Endothelial cell of umbilical vein (primary cell): ENCODE results near the gene SRRM4. TPM values are rescaled to one million over a fixed set of nuclear protein-coding genes. Genes with fewer than 3 reads are reported as not detected.

Experiments used
- BruUV-seq: library from RNA; stranded (reverse); fragments of 400-500 nt; replicated peaks from 2 replicates; lab custom pipeline; 2021; lab: Mats Ljungman, UMichigan
- CTCF ChIA-PET: fragments of 300-600, 350-600 bp; sonication (Branson Sonifier 250); formaldehyde crosslinking; loops from one replicate; lab custom pipeline; 2021; ENCODE audit warnings: antibody characterized with exemption, inconsistent platforms; lab: Charles Lee
- POLR2A ChIA-PET: fragments of 300-600, 350-600 bp; sonication (Branson Sonifier 250); formaldehyde crosslinking; loops from one replicate; lab custom pipeline; 2021; ENCODE audit warnings: antibody characterized with exemption, inconsistent platforms; lab: Charles Lee
- DNase-seq: peaks from one replicate; pipeline ENCODE4 v3.0.0-alpha.2; 2011; ENCODE audit warnings: low read depth, low spot score
- FAIRE-seq: peaks from 2 replicates; lab custom pipeline; 2011; peaks lifted over from hg19 to GRCh38; lab: Jason Lieb, UNC
- H2AFZ ChIP-seq: 2 replicates; pipeline ENCODE4 v1.6.0; 2012; ENCODE audit warnings: low read depth, low read length, control low read depth, inconsistent platforms
- H3K27ac ChIP-seq: 2 replicates; pipeline ENCODE4 v1.5.1; 2011; ENCODE audit warnings: low read depth, mild to moderate bottlenecking, control low read depth, low read length, moderate library complexity; ENCODE audit not compliant: insufficient read depth
- H3K27me3 ChIP-seq, 2 experiments: 2 replicates each; pipeline versions ENCODE4 v1.6.0 to v1.6.1; 2011; ENCODE audit warnings: low read length in 2 of 2, mixed read lengths in 1 of 2; ENCODE audit not compliant: control insufficient read depth in 2 of 2, insufficient read depth in 2 of 2
- H3K36me3 ChIP-seq, 2 experiments: 2 replicates in 1 of 2; 3 replicates in 1 of 2; pipeline ENCODE4 v1.5.1; 2011; ENCODE audit warnings: low read length in 2 of 2, mild to moderate bottlenecking in 1 of 2, moderate library complexity in 1 of 2; ENCODE audit not compliant: control insufficient read depth in 2 of 2, insufficient read depth in 2 of 2; ENCODE audit errors: extremely low read depth in 1 of 2
- H3K4me1 ChIP-seq: 3 replicates; pipeline ENCODE4 v1.5.1; 2011; ENCODE audit warnings: mild to moderate bottlenecking, low read length; ENCODE audit not compliant: control insufficient read depth, insufficient read depth; ENCODE audit errors: extremely low read depth
- H3K4me2 ChIP-seq: 2 replicates; pipeline ENCODE4 v1.6.1; 2011; ENCODE audit warnings: low read length, control low read depth, mixed read lengths; ENCODE audit not compliant: insufficient read depth
- H3K4me3 ChIP-seq, 3 experiments: fragments of 200-600 bp in 1 of 3; sonication (generic), shearing (Covaris generic) in 1 of 3; replicated peaks in 1 of 3; 2 replicates each; pipeline ENCODE4 v1.5.1; 2011 to 2016; ENCODE audit warnings: control low read depth in 3 of 3, low read length in 3 of 3, mild to moderate bottlenecking in 2 of 3, inconsistent platforms in 1 of 3, low read depth in 1 of 3, moderate library complexity in 1 of 3; ENCODE audit not compliant: insufficient read depth in 1 of 3
- H3K79me2 ChIP-seq: 2 replicates; pipeline ENCODE4 v1.6.0; 2012; ENCODE audit warnings: low read length, inconsistent platforms; ENCODE audit not compliant: control insufficient read depth, insufficient read depth
- H3K9ac ChIP-seq: replicated peaks from 2 replicates; pipeline ENCODE3; 2011; ENCODE audit warnings: low read length, control low read depth; ENCODE audit not compliant: insufficient read depth; ENCODE audit errors: extremely low read depth
- H3K9me1 ChIP-seq: replicated peaks from 3 replicates; pipeline ENCODE4 v1.6.0; 2011; ENCODE audit warnings: mild to moderate bottlenecking, low read length; ENCODE audit not compliant: control insufficient read depth, insufficient read depth; ENCODE audit errors: extremely low read depth
- H3K9me3 ChIP-seq: replicated peaks from 2 replicates; pipeline ENCODE4 v1.5.1; 2012; ENCODE audit warnings: low read length, inconsistent platforms; ENCODE audit not compliant: control insufficient read depth, insufficient read depth
- H4K20me1 ChIP-seq: replicated peaks from 2 replicates; pipeline ENCODE3; 2011; ENCODE audit warnings: mild to moderate bottlenecking, low read length; ENCODE audit not compliant: control insufficient read depth, insufficient read depth; ENCODE audit errors: extremely low read depth
- CTCF ChIP-seq, 2 donors: IDR thresholded peaks; 1 replicate in 1 of 2; 2 replicates in 1 of 2; pipeline ENCODE4 v1.5.1; 2011; ENCODE audit warnings: low read length in 2 of 2, mild to moderate bottlenecking in 2 of 2, moderate library complexity in 2 of 2, control low read depth in 1 of 2, inconsistent platforms in 1 of 2, low read depth in 1 of 2; ENCODE audit not compliant: insufficient read depth in 1 of 2; ENCODE audit errors: extremely low read depth in 1 of 2
- EZH2 ChIP-seq: IDR thresholded peaks from 2 replicates; pipeline ENCODE4 v1.6.1; 2012; ENCODE audit warnings: borderline replicate concordance, low read depth, mild to moderate bottlenecking, moderate library complexity, low read length, inconsistent platforms; ENCODE audit not compliant: severe bottlenecking
- FOS ChIP-seq: IDR thresholded peaks from 2 replicates; pipeline ENCODE4 v1.6.1; 2011; ENCODE audit warnings: mild to moderate bottlenecking, low read length, moderate library complexity, borderline replicate concordance; ENCODE audit not compliant: insufficient read depth
- GATA2 ChIP-seq: IDR thresholded peaks from 2 replicates; pipeline ENCODE4 v1.7.0; 2011; ENCODE audit warnings: low read depth, mild to moderate bottlenecking, moderate library complexity, mixed read lengths, low read length; ENCODE audit not compliant: insufficient read length, insufficient read depth
- JUN ChIP-seq: IDR thresholded peaks from 2 replicates; pipeline ENCODE4 v1.6.1; 2011; ENCODE audit warnings: borderline replicate concordance, low read depth; ENCODE audit not compliant: insufficient read length, insufficient read depth
- MYC ChIP-seq: IDR thresholded peaks from one replicate; pipeline ENCODE4 v1.6.1; 2011; ENCODE audit warnings: mild to moderate bottlenecking, low read depth, low read length
- POLR2A ChIP-seq: IDR thresholded peaks from 2 replicates; pipeline ENCODE4 v1.6.1; 2012; ENCODE audit warnings: low read depth, mild to moderate bottlenecking, control low read depth, low read length
- POLR2AphosphoS5 ChIP-seq: IDR thresholded peaks from 2 replicates; pipeline ENCODE4 v1.6.1; 2012; ENCODE audit warnings: low read depth, mild to moderate bottlenecking, control low read depth, low read length, moderate library complexity; ENCODE audit not compliant: insufficient read depth
- dilution Hi-C: fragments of 300-500 bp; cut with MboI; formaldehyde crosslinking; loops from one replicate; pipeline ENCODE4 v1.15.0; 2019; ENCODE audit warnings: low sequenced_read_pairs; ENCODE audit not compliant: extremely low pct_ligation_motif_present
- intact Hi-C: fragments of 100-400 bp; cut with micrococcal nuclease; formaldehyde crosslinking; loops from one replicate; pipeline ENCODE4 v1.10.0; 2022
- polyA plus RNA-seq, 4 experiments: library from polyadenylated mRNA; depleted of rRNA in 3 of 4; stranded (reverse) in 3 of 4; unstranded in 1 of 4; fragments of >200 nt; gene quantifications; 2 replicates each; pipeline versions ENCODE4 v1.2.1 to v1.2.3, GENCODE V29; 2011 to 2012; ENCODE audit warnings: missing spikeins in 1 of 4
- total RNA-seq: library from RNA; stranded (reverse); gene quantifications from 2 replicates; pipeline ENCODE4 v1.2.3, GENCODE V29; 2021
- TF ChIP-seq, protein P1 (sequence below): IDR thresholded peaks from 2 replicates; pipeline ENCODE4 v1.6.1; 2011; ENCODE audit not compliant: insufficient read depth, insufficient read length

SRRM4 gene
- total and polyA plus RNA-seq, 2 donors (not counting 3 experiments of a cell fraction or from before 2014, with no cell fraction given), result not detected

DNA sequence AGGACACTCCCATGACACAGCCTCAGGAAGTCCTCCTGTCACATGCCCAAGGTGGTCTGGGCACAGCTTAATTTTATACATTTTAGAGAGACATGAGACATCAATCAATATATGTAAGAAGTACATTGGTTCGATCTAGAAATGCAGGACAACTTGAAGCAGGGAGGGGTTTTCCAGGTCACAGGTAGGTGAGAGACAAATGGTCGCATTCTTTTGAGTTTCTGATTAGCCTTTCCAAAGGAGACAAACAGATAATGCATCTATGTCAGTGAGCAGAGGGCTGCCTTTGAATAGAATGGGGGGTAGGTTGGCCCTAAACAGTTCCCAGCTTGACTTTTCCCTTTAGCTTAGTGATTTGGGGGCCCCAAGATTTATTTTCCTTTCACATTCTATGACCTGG lies 199.9 kb downstream of the SRRM4 start:
- Histone ChIP-seq H3K9ac (no peak overlapping the region), H3K27me3 (no peaks in the 10 kb centered on the region), H3K4me1 (peaks cover 35% of the 10 kb centered on the region), H2AFZ (peak overlapping the region; percentile 25), H3K27ac (peak overlapping the region; percentile 76), H3K79me2 (no peaks in the 10 kb centered on the region), H3K9me1 (no peaks in the 10 kb centered on the region), H3K4me2 (peak overlapping the region; percentile 74), H4K20me1 (no peaks in the 10 kb centered on the region), H3K4me3 (peak overlapping the region in 1 of 3 experiments; percentile 75), H3K9me3 (no peaks in the 10 kb centered on the region), H3K36me3 (no peaks in the 10 kb centered on the region)
- POLR2A ChIA-PET, result no interaction called here
- FAIRE-seq (no peak), DNase-seq (no peak)
- dilution Hi-C loops (no loop called here), intact Hi-C loops (no loop called here)
- CTCF ChIA-PET, result no interaction called here
- TF ChIP-seq EZH2, result no peak
- no TSS peak for BruUV-seq

GRCh38 chr12:119181944-119182343 lies 200.6 kb downstream of the SRRM4 start:
- TF ChIP-seq, protein P1, sequence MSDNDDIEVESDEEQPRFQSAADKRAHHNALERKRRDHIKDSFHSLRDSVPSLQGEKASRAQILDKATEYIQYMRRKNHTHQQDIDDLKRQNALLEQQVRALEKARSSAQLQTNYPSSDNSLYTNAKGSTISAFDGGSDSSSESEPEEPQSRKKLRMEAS, result no peak
- TF ChIP-seq POLR2AphosphoS5 (no peak), GATA2 (no peak), FOS (no peak), JUN (no peak), CTCF (IDR thresholded peaks at IDR 0.05; ENCODE audit: extremely low read depth in 1 of 2, insufficient read depth in 1 of 2, low read depth in 1 of 2, low read length in 2 of 2) (no peak), EZH2 (no peak), MYC (no peak), POLR2A (no peak)
- no peak overlapping the region for H3K9ac ChIP-seq
- ChIA-PET CTCF (no interaction called here), POLR2A (no interaction called here)
- no peak for FAIRE-seq
- no peaks in the 10 kb centered on the region for H3K9me1 ChIP-seq
- H3K79me2 ChIP-seq, result no peaks in the 10 kb centered on the region
- H3K4me1 ChIP-seq, result peaks cover 29% of the 10 kb centered on the region
- intact Hi-C loops, result no loop called here
- DNase-seq, result no peak
- dilution Hi-C loops, result no loop called here
- H3K4me3 ChIP-seq, result no peak overlapping the region
- H3K4me2 ChIP-seq, result no peak overlapping the region
- H3K27me3 ChIP-seq, result no peaks in the 10 kb centered on the region
- no peak overlapping the region for H3K27ac ChIP-seq
- no peaks in the 10 kb centered on the region for H3K9me3 ChIP-seq
- H4K20me1 ChIP-seq, result no peaks in the 10 kb centered on the region
- H2AFZ ChIP-seq, result no peak overlapping the region
- H3K36me3 ChIP-seq, result no peaks in the 10 kb centered on the region
- no TSS peak for BruUV-seq
